OCI-LY7 (cell line): Measurements from ENCODE around the gene MKS1. TPM values are rescaled to one million over a fixed set of nuclear protein-coding genes. Genes with fewer than 3 reads are reported as not detected.

Experiments used
- BruUV-seq: library from RNA; stranded (reverse); fragments of 400-500 nt; replicated peaks from 2 replicates; lab custom pipeline; 2021; lab: Mats Ljungman, UMichigan
- CTCF ChIA-PET: fragments of 300-600 bp; sonication (Branson Sonifier 250); formaldehyde crosslinking; loops from one replicate; lab custom pipeline; 2022; ENCODE audit warnings: antibody characterized with exemption; ENCODE audit not compliant: unreplicated experiment; lab: Charles Lee
- POLR2A ChIA-PET: fragments of 300-600 bp; sonication (Branson Sonifier 250); formaldehyde crosslinking; loops from one replicate; lab custom pipeline; 2022; ENCODE audit warnings: antibody characterized with exemption; lab: Charles Lee
- DNase-seq: peaks from one replicate; pipeline ENCODE4 v3.0.0-alpha.2; 2015; ENCODE audit warnings: low spot score
- H2AFZ ChIP-seq: fragments of 200-600 bp; sonication (generic), shearing (Covaris generic); 2 replicates; pipeline ENCODE4 v1.6.1; 2014; ENCODE audit warnings: mild to moderate bottlenecking, antibody characterized with exemption, low read length, moderate library complexity
- H3K27ac ChIP-seq: fragments of 200-600 bp; sonication (generic); 2 replicates; pipeline ENCODE4 v1.5.1; 2014; ENCODE audit warnings: mixed run types, low read depth, mild to moderate bottlenecking, moderate library complexity, low read length, inconsistent platforms; ENCODE audit not compliant: poor library complexity, severe bottlenecking
- H3K36me3 ChIP-seq: fragments of 200-600 bp; sonication (generic); 2 replicates; pipeline ENCODE4 v1.6.1; 2014; ENCODE audit warnings: mild to moderate bottlenecking, antibody characterized with exemption, low read length, moderate library complexity, mixed read lengths; ENCODE audit not compliant: insufficient read depth
- H3K4me1 ChIP-seq: fragments of 200-600 bp; sonication (generic); 2 replicates; pipeline ENCODE4 v1.5.1; 2014; ENCODE audit warnings: mild to moderate bottlenecking, low read length; ENCODE audit not compliant: insufficient read depth, poor library complexity, severe bottlenecking
- H3K4me2 ChIP-seq: fragments of 200-600 bp; sonication (generic); 2 replicates; pipeline ENCODE4 v1.6.1; 2014; ENCODE audit warnings: mild to moderate bottlenecking, low read length
- H3K4me3 ChIP-seq: fragments of 200-600 bp; sonication (generic); 2 replicates; pipeline ENCODE4 v1.5.1; 2014; ENCODE audit warnings: mild to moderate bottlenecking, low read depth, low read length; ENCODE audit not compliant: poor library complexity, severe bottlenecking
- H3K79me2 ChIP-seq: fragments of 200-600 bp; sonication (generic); 2 replicates; pipeline ENCODE4 v1.6.1; 2016; ENCODE audit warnings: low read depth, mild to moderate bottlenecking, low read length, moderate library complexity, mixed read lengths; ENCODE audit not compliant: insufficient read depth
- H3K9me2 ChIP-seq: fragments of 200-600 bp; sonication (generic); 2 replicates; pipeline ENCODE4 v1.6.1; 2016; ENCODE audit warnings: mild to moderate bottlenecking, low read length, mixed read lengths; ENCODE audit not compliant: insufficient read depth
- H3K9me3 ChIP-seq: fragments of 200-600 bp; sonication (generic); 2 replicates; pipeline ENCODE4 v1.6.1; 2014; ENCODE audit warnings: mild to moderate bottlenecking, mixed run types, low read length, mixed read lengths
- H4K20me1 ChIP-seq: fragments of 200-600 bp; sonication (generic); 2 replicates; pipeline ENCODE4 v1.6.1; 2014; ENCODE audit warnings: mild to moderate bottlenecking, antibody characterized with exemption, low read length, moderate library complexity, mixed read lengths; ENCODE audit not compliant: insufficient read depth
- EZH2phosphoT487 ChIP-seq: fragments of 200-600 bp; sonication (generic); IDR thresholded peaks from 2 replicates; pipeline ENCODE4 v1.6.1; 2018; ENCODE audit warnings: low read depth, borderline replicate concordance, mild to moderate bottlenecking, mixed run types, antibody characterized with exemption, low read length, moderate library complexity, mixed read lengths
- intact Hi-C: fragments of 100-400 bp; cut with micrococcal nuclease; formaldehyde crosslinking; loops from one replicate; pipeline ENCODE4 v1.10.0; 2022; ENCODE audit not compliant: unreplicated experiment
- total RNA-seq, 2 experiments: library from RNA; depleted of rRNA in 1 of 2; stranded (reverse); fragments of >200 nt in 1 of 2; shearing (Covaris generic) in 1 of 2; gene quantifications; 2 replicates each; pipeline ENCODE4 v1.2.3, GENCODE V29; 2014 to 2022
- TF ChIP-seq, protein P1 (sequence below): fragments of 200-600 bp; sonication (generic); conservative IDR thresholded peaks from 2 replicates; pipeline ENCODE4 v1.5.1; 2014; ENCODE audit warnings: mild to moderate bottlenecking, antibody characterized with exemption, low read length, moderate library complexity, mixed read lengths

MKS1 gene
- total RNA-seq, 2 experiments from 2014 or later, result 0.69 to 26.9 TPM

DNA sequence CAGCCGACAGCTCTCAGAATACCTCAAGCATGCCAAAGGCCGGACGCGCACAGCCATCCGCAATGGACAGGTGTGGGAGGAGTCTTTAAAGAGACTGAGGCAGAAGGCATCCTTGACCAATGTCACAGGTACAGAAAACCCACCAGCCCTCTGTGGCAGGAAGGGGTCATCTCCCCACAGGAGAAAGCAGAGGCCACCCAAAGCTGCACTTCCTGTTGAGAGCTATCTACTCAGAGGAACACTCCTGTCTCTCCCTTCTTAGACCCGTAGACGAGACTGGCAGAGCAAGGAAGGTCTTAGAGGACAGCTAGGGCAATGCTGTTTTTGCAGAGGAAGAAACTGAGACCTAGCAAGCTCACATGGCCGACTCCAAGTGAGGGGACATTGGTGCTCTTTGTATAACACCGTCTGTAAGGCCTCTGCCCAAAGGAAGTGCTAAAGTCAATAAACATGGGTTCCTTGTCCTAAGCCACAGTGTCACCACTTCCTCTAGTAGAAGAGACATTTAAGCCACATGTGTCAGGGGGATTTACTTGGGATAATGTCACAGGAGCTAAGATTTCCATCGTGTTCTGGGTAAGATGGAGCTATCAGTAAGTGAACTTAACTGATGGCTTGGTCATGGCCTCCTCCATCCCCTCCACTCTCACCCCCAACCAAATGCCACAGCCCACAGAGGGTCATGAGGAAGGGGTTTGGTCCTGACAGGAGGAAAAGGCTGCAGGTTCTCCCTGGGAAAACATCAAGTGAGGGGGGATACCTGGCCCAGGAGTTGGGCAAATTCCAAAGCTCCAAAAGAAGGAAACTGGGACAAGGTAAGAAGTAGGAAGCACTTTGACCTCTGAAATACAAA, 28.7 kb upstream of the MKS1 start:
- intact Hi-C loops, result no loop called here

DNA sequence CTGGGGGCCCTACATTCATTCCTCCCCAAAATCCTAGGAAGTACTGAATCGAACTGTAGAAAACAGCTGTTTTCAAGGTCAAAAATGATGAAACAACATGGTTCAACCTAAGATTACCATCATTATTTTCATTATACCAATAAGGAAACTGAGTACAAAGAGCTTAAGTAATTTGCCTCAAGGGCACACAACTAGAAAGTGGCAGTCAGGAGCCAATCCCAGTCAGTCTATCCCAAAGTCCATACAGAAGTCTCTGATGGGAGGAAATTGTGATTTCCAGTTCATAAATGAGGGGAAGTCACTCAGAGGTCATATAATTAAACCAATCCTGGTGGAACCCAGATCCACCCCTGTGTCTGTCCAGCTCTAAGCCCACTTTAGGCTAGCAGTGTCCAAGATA, 27.7 kb upstream of the MKS1 start:
- Histone ChIP-seq H3K4me3 (no peak overlapping the region), H3K9me2 (no peaks in the 10 kb centered on the region), H3K36me3 (no peaks in the 10 kb centered on the region), H4K20me1 (no peaks in the 10 kb centered on the region), H3K4me1 (no peaks in the 10 kb centered on the region), H3K4me2 (no peak overlapping the region), H3K27ac (no peak overlapping the region), H2AFZ (no peak overlapping the region), H3K9me3 (no peaks in the 10 kb centered on the region), H3K79me2 (no peaks in the 10 kb centered on the region)
- no peak for DNase-seq
- TF ChIP-seq, protein P1, sequence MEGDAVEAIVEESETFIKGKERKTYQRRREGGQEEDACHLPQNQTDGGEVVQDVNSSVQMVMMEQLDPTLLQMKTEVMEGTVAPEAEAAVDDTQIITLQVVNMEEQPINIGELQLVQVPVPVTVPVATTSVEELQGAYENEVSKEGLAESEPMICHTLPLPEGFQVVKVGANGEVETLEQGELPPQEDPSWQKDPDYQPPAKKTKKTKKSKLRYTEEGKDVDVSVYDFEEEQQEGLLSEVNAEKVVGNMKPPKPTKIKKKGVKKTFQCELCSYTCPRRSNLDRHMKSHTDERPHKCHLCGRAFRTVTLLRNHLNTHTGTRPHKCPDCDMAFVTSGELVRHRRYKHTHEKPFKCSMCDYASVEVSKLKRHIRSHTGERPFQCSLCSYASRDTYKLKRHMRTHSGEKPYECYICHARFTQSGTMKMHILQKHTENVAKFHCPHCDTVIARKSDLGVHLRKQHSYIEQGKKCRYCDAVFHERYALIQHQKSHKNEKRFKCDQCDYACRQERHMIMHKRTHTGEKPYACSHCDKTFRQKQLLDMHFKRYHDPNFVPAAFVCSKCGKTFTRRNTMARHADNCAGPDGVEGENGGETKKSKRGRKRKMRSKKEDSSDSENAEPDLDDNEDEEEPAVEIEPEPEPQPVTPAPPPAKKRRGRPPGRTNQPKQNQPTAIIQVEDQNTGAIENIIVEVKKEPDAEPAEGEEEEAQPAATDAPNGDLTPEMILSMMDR, result no peak
- TF ChIP-seq EZH2phosphoT487, result no peak
- POLR2A ChIA-PET, result interaction anchor here (0.7 kb wide), 1 partner anchor 214 kb away, joined by 3 read pairs; no protein-coding TSS in a partner anchor
- intact Hi-C loops, result no loop called here
- no TSS peak for BruUV-seq
- CTCF ChIA-PET, result no interaction called here

More for the DNA sequence above, 28.7 kb upstream of the MKS1 start:
- no peak overlapping the region for H3K27ac ChIP-seq
- no peak for DNase-seq
- H3K79me2 ChIP-seq, result no peaks in the 10 kb centered on the region
- ChIA-PET CTCF (interaction anchor here (0.6 kb wide), 2 partner anchors 18 to 170 kb away, joined by 3 to 4 read pairs; no protein-coding TSS in a partner anchor), POLR2A (interaction anchor here (0.7 to 1.3 kb wide), 3 partner anchors 28 to 213 kb away, joined by 3 to 4 read pairs (median 3); no protein-coding TSS in a partner anchor)
- TF ChIP-seq, protein P1, result no peak
- TF ChIP-seq EZH2phosphoT487, result no peak
- no peak overlapping the region for H2AFZ ChIP-seq
- no peaks in the 10 kb centered on the region for H3K9me3 ChIP-seq
- no peaks in the 10 kb centered on the region for H3K4me1 ChIP-seq
- BruUV-seq, result no TSS peak
- no peaks in the 10 kb centered on the region for H3K9me2 ChIP-seq
- no peaks in the 10 kb centered on the region for H4K20me1 ChIP-seq
- H3K36me3 ChIP-seq, result no peaks in the 10 kb centered on the region
- H3K4me2 ChIP-seq, result no peak overlapping the region
- no peak overlapping the region for H3K4me3 ChIP-seq
